ENCODE measurements around the gene MTARC1. TPM values are rescaled to one million over a fixed set of nuclear protein-coding genes. Genes with fewer than 3 reads are reported as not detected.
A peak's percentile ranks its signal among the peaks of the same experiment; 100 is the strongest.

Gene MTARC1
- total RNA-seq, 1 donor from 2014 or later, result 29.0 TPM

GRCh38 chr1:220806408-220806807 is 19.7 kb downstream of the MTARC1 start:
- no peak for DNase-seq (ENCODE audit: low spot score)

DNA sequence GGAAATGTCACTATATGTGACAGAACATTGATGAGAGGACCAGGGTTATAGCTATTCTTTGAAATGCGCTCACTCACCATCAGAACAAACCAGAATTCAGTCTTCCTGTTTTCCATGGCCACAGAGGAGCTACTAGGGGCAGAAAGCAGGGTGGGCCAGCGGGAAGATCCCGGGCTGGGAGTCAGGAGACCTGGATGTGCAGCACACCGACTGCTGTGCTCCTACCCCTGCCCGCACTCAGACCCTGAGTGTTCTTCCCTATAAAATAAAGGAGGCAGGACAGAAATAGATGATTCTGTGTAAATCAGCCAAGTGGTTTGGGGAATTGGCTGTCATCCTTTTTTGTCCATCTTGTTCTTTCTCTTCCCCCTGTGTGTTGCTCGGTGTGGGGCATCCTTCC is 21.0 kb downstream of the MTARC1 start:
- no peak for DNase-seq (ENCODE audit: low spot score)

DNA sequence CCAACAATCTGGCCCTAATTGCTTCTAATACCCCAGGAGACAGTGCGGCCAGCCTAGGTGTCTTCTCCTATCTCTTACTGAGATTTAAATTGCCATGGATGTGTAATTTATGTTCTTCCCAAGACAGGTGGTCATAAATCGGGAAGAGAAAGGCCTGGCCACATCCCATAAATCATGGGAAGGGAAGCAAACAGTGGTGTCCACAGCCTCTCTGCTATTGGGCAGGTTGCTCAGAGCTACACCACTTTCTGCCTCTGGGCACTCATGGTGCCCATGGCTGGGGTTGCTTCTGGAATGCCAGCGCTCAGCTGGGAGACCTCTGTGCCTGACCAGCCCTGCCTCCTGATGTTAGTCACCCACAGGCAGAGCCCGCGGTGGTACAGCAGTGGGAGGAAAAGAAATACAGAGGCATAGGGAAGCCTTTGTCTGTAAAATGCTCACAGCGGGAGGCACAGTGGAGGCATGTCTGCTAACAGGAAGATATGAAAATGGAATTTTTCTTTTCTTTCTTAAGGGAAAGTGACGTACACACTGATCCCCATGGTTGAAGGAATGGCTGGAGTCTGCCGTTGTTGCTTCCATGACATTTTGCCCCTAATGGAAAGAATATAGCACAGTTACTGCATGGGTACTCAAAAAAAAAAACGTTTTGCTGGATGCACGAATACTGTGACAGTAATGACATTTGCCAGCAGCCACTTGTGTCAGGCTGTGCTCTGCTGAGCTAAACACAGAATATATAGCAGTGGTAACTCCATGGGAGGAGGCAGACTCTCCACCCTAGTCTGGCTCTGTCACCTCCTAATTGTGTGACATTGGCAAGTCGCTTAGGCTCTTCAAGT is 21.9 kb downstream of the MTARC1 start:
- no peak for DNase-seq (ENCODE audit: low spot score)

- DNase-seq (ENCODE audit: low spot score), result no peak
Observed at GRCh38 chr1:220809187-220809550, 22.5 kb downstream of the MTARC1 start.

DNA sequence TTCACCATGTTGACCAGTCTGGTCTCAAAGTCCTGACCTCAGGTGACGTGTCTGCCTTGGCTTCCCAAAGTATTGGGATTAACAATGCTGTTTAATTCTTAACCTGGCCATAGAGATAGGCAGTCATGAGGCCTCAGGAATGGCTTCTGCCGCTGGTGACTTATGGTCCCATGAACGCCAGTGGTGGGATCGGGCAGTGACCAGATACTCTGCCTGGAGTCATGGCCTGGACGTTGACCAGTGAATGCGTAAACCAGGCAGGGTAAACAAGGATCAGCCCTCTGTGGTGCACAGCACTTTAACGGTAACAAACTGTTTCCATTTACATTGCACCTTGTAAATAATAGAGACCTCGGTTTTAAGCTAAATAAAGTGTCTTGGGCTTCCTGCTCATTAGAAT is 23.0 kb downstream of the MTARC1 start:
- no peak for DNase-seq (ENCODE audit: low spot score)

DNA sequence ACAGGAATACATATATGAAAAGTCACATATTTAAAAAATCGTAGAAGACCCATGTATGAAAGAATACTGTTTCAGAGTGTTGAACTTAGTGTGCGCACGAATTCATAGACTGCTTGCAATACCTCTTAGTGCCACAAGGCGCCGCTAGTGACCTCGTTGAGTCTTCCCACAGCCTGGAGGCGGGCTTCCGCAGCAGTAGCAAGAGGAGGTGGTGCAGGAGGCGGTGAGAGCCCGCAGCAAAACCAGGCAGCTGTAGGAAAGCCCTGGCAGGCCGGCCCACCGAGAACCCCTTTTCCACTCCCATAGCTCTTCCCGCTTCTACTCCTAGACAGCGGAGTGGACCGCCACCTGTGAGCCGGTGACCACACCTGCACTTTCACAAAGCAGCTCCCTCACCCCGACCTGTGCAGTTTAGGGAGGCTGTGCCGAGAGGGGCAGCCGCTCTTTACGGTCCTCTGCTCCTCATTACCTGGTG is 23.5 kb downstream of the MTARC1 start:
- DNase-seq (ENCODE audit: low spot score), result peak; percentile 79

- DNase-seq (ENCODE audit: low spot score), result no peak
Observed at GRCh38 chr1:220810963-220811362, 24.2 kb downstream of the MTARC1 start.

DNA sequence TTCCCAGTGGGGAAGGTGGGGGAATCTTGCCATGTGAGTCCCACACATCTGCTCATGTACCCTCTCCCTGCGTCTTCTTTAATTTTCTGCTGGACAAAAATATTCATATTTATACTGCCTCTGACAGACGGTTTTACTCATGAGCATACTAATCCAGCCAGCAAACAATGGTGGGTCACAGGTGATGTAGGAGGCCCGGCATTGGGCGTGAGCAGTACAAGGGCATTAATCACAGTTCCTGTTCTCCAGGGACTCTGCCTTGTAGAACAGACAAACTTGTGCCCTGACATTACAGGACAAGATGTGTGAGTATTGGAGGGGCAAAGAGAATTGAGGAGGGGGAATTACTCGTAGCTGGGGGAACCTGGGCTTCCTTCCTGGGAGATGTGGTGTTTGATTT is 25.0 kb downstream of the MTARC1 start:
- no peak for DNase-seq (ENCODE audit: low spot score)

DNA sequence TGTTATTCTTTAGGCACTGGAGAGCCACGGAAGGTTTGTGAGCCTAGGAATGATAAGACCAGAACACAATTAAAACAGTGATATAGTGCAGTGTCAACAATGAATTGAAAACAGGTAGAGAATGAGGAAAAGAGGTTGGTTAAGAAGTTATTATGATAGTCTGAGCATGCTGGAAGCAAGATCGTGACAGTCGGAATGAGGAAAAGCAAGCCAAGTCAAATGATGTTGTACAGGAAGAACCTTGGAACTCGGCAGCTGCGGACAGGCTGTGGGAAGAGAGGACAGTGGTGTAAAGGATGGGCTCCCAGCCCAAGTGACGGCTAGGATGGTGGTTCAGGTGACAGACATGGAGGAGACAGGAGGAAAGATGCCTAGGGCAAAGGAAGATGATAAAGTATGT is 25.6 kb downstream of the MTARC1 start:
- DNase-seq (ENCODE audit: low spot score), result no peak

DNA sequence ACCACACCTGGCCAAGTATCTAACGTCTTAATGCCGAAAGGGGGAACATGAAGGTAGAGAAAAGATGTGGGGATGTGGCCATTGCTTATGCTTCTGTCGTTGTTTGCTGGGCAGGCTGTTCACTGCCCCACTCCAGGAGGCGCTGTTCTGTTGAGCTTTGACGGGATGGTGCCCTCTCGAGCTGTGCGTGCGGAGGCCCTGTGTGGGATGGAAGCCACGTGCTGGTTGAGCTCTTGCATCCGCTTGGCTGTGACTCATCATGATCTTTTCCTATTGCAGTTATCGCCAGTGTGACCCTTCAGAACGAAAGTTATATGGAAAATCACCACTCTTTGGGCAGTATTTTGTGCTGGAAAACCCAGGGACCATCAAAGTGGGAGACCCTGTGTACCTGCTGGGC is 26.3 kb downstream of the MTARC1 start:
- no peak for DNase-seq (ENCODE audit: low spot score)

DNA sequence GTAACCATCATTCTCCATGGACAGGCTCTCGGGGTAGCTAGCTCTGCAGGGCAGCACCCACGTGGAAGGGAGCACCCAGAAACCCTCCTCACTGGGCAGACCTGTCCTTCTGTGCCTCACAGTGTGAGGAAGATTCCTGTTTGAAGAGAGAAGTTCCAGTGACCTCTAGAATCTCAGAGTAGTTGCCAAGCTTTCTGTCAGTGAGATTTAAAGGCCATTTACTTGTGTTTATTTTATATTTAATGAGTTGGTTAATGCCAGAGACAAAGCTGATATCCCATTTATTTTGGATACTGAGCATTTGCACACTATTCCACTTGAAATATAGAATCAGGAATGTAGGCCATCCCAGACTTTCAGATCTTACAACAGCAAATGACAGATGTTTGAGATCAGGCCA is 28.7 kb downstream of the MTARC1 start:
- DNase-seq (ENCODE audit: low spot score), result no peak

DNA sequence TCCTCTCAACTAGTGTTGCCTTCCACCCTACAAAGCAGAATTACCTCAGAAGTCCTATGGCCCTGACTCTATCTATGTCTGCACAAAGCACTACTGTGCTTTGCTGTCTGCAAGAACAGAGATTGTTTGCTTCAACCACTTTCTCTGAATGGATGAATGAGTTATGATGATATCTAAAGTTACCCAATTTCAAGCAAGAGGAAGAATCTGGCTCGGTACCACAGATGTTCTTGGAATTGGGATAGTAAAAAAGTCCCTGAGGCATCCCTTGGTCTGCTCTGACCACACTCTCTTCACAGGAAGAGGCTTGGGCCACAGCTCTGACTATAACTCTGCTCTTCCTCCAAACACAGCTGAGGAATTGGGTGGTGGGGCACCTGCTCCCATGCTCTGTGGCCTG is 31.2 kb downstream of the MTARC1 start:
- DNase-seq (ENCODE audit: low spot score), result no peak

DNA sequence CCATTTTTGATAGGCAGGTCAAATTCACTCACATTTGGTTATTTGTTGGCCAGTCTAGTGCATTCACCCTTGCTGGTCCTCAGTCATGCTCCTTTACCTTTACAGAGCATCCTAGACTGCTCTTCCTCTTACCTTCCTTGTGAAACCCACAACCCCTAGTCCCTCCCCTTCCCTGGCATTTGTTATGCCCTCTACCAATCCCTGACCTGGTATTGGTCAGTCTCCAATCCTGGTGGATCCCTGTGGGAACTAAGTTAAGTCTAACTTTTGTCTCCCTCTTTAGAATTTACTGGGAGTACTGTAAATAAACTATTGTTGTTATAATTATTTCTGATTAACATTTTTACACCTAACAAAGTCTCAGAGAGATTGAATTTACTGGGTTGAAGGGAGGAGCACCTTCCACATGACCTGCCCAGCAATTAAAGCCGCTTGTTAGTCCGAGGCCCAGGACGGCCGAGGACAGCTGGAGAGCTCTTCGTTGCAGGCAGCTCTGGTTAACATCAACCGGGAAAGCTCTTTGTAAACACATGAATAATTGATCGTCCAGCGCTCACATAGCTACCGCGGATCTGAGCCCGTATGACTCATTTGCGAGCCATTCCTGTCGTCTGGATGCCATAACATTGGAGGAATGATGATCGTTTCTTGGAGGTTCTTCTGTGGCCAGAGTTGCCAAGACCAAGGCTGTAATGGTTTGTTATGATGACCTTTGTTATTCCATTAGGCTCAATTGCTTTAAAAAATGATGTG is 31.9 kb downstream of the MTARC1 start:
- no peak for DNase-seq (ENCODE audit: low spot score)

DNA sequence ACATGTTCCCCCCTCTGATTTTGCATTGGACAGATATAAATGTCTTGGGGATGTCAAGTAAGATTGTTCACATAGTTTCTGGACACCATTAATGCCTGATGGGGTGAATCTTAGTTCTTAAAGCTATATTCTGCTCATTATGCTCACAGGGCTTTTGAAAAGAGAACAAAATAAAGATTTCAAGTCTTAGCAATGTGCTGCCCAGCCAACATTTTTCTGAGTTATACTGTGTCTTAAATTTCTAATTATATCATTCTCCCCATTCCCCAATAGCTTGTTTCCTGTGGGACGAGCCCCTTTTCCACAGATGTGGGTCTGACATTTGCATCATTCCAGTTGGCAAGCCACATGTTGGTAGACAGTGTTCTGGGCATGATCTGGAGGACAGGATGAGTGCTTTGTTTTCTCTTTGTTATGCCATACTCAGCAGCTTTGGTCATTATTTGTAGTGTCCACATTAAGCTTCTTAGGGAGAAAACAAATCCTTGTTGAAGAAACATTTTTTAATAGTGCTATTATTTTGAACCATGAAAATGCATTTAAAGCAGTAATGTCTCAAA is 32.8 kb downstream of the MTARC1 start:
- no peak for DNase-seq (ENCODE audit: low spot score)

GRCh38 chr1:220824031-220824989 is 37.6 kb downstream of the MTARC1 start:
- no peak for DNase-seq (ENCODE audit: low spot score)

DNA sequence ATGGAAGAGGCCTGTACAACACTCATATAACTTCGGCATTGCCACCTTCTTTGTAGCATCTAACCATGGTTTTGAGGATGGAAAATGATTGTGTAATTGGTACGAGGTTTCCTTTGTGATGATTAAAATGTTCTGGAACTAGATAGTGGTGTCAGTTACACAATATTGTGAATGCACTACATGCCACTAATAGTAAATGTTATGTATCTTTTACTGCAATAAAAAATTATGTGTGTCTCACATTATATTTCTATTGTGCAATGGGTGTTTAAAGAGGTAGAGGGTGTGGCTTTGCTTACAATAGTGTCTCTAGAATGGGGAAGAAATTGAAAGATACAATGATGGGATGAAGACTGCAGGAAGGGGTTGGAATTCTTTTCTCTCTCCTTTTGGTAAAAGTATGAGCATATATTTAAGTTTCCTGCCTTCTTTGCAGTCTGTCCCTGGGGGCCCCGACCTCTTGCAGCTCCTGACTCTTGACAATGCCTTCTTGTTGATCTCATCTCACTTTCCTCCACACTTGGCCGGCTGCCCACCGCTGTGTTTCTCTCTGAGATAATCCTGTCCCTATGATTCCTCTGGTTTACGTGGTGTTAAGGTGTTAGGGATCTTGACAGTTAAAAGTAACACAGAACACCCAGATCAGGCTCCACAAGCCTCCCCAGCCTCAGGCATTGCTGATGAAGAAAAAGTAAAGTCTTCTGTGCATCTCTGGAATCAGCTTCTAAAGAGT is 39.3 kb downstream of the MTARC1 start:
- no peak for DNase-seq (ENCODE audit: low spot score)

DNA sequence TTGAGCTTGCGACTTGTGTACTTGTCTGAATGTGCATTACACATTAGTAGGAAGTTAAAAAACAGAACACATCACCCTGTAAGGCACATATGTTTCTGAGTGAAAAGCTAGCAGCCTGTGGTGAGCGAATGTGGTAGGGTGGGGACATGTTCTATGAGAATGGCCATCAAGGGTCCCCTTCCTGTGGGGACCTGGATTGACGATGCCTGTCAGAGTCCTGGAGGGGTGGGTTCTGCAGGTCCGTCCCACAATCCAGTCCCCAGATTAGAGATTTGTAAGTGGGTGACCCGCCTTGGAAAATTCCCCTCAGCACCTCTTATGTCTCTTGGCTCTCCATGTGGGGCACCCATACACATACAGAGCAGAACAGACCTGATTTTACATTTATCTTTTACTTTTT is 40.0 kb downstream of the MTARC1 start:
- no peak for DNase-seq (ENCODE audit: low spot score)

- DNase-seq (ENCODE audit: low spot score), result no peak
Observed at GRCh38 chr1:220827445-220828178, 40.9 kb downstream of the MTARC1 start.

GRCh38 chr1:220828179-220828490 is 41.4 kb downstream of the MTARC1 start:
- no peak for DNase-seq (ENCODE audit: low spot score)

DNA sequence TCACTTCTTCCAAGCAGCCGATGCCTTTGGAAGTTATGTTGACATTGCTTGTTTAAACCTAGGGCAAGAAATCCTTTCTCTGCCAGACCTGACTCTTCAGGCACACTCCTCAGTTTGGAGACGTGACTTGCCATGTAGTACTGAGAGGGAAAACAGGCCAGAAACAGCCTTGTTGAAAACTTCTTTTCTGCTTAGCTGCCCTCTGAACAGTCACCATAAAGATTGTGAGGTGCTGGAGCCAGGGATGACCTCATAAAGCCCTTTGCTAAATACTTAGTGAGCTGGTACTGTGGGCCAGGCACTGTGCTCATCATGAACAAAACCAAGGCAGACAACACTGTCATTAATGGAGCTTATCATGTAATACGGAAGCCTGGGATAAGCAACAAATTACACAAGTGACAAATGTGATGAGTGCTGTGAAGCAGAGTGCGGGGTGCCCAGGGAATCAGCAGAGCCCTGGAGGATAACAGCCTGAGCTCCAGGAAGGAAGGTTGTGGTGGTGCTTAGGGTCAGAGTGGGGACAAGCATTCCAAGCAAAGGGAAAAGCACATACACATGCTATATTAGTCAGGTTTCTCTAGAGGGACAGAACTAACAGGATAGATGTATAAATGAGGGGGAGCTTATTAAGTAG is 42.4 kb downstream of the MTARC1 start:
- no peak for DNase-seq (ENCODE audit: low spot score)
